Heart right ventricle (tissue), 16 donors: ENCODE results near the gene FUBP3. TPM values are rescaled to one million over a fixed set of nuclear protein-coding genes. Genes with fewer than 3 reads are reported as not detected.
A peak's percentile ranks its signal among the peaks of the same experiment; 100 is the strongest.
"Not testable (repeated sequence)": the region's sequence is repeated elsewhere in the genome, so short reads cannot be mapped to it uniquely, and the experiment has no call there.

Experiments used
- ATAC-seq, 8 donors: fragments of 200-7000 bp; cut with Tn5 transposase; one replicate each; pipeline ENCODE4 v1.9.1; 2020; ENCODE audit warnings: mild to moderate bottlenecking in 8 of 8, moderate library complexity in 8 of 8, moderate number of reproducible peaks in 1 of 8
- DNase-seq, 2 donors: peaks; one replicate each; pipeline ENCODE4 v3.0.0-alpha.2; 2020
- H3K27ac ChIP-seq, 10 donors: fragments of 200-600 bp; sonication (generic) in 2 of 10; one replicate each; pipeline versions ENCODE4 v1.5.0 to v1.8.0; 2020 to 2022; ENCODE audit warnings: mild to moderate bottlenecking in 3 of 10
- H3K27me3 ChIP-seq, 7 donors: fragments of 200-600 bp; one replicate each; pipeline ENCODE4 v1.8.0; 2021 to 2022; ENCODE audit warnings: mild to moderate bottlenecking in 2 of 7
- H3K36me3 ChIP-seq, 9 donors: fragments of 200-600 bp; sonication (generic) in 1 of 9; one replicate each; pipeline versions ENCODE4 v1.5.0 to v1.8.0; 2020 to 2022; ENCODE audit warnings: mild to moderate bottlenecking in 2 of 9
- H3K4me1 ChIP-seq, 9 donors: fragments of 200-600 bp; sonication (generic) in 1 of 9; one replicate each; pipeline versions ENCODE4 v1.5.0 to v1.8.0; 2020 to 2022; ENCODE audit warnings: mild to moderate bottlenecking in 4 of 9
- H3K4me3 ChIP-seq, 10 donors: fragments of 200-600 bp; sonication (generic) in 2 of 10; one replicate each; pipeline versions ENCODE4 v1.5.0 to v1.8.0; 2020 to 2022; ENCODE audit warnings: mild to moderate bottlenecking in 7 of 10, moderate library complexity in 2 of 10
- H3K9me3 ChIP-seq, 11 donors: fragments of 200-600 bp in 10 of 11; sonication (generic) in 2 of 11; one replicate each; pipeline versions ENCODE4 v1.5.0 to v1.8.0; 2013 to 2022; ENCODE audit warnings: mild to moderate bottlenecking in 2 of 11, control low read depth in 1 of 11, moderate library complexity in 1 of 11
- CTCF ChIP-seq, 9 donors: fragments of 200-600 bp; sonication (generic) in 2 of 9; IDR thresholded peaks; one replicate each; pipeline versions ENCODE4 v1.5.0 to v1.8.0; 2021 to 2022; ENCODE audit warnings: antibody characterized with exemption in 9 of 9, mild to moderate bottlenecking in 5 of 9, moderate library complexity in 1 of 9
- WGBS, 2 donors: extraction: QIAGEN DNeasy Blood & Tissue Kit; methylation state at CpG; one replicate each; pipeline ENCODE4 v1.1.7; 2013; ENCODE audit warnings: inconsistent platforms in 1 of 2; 5-methylcytosine and 5-hydroxymethylcytosine counted together
- intact Hi-C, 10 donors: fragments of 100-400 bp; cut with DNase I; formaldehyde crosslinking; loops; one replicate each; pipeline versions ENCODE4 v1.11.1 to v1.14.2; 2022
- polyA plus RNA-seq, 2 donors: library from polyadenylated mRNA; stranded (reverse); fragments of 200-250 nt; gene quantifications; one replicate each; pipeline ENCODE4 v1.2.3, GENCODE V29; 2013
- total RNA-seq, 10 donors: library from RNA; stranded (reverse); fragmentation: NEBNext Ultra II Directional in 3 of 10; extraction: Animal tissue kit (Norgen Biotek cat#: 25700) in 3 of 10; gene quantifications; one replicate each; pipeline versions ENCODE4 v1.2.1 to v1.2.4, GENCODE V29; 2021 to 2023
- donor health status: Arrhythmogenic right ventricular cardiomyopathy.
- donor health status: ischemic (EF 13 %, LVEDD 7.1; RV severe dilation, severe dysfunction).
- donor health status: healthy with polysubstance abuse.
- donor health status: DM: no; HTN: yes; CAD: no.
- donor health status: DM: no; HTN: no; CAD: no.
- donor health status: ischemic (EF 25% LVEDD 6.9; RV normal size, moderate dysfunction).
- donor health status: ischemic (EF 25% LVEDD 5.7; RV mildly dilated, moderate dysfunction).
- donor health status: healthy.
- donor health status: DM: yes; HTN: yes; CAD: no.
- donor health status: Ischemic cardiomyopathy.
- donor health status: ischemic (EF 35%, LVEDD 5.7; RV mildly dilated, moderate dysfunction).
- donor health status: nonischemic (EF 11% LVEDD 7.7; RV severe dilation, severe dysfunction).
- donor health status: DM: yes; HTN: yes; CAD: no.
- donor health status: PGD.
- donor health status: ischemic (EF 29% LVEDD 5.4; RV normal size, mild dysfunction).
- donor health status: nonischemic (EF 23%, LVEDD 6.1; RV moderate dilation, normal function).

Gene FUBP3
- total and polyA plus RNA-seq, 12 donors, result 16.8 to 40.3 (median 26.9) TPM

GRCh38 chr9:130681769-130682420, 102.5 kb downstream of the FUBP3 start:
- ATAC-seq (peak in 7 of 8 donors; percentile 8 to 25 (median 21)), DNase-seq (no peak)
- H3K27ac ChIP-seq, result no peak overlapping the region
- intact Hi-C loops, result loop anchor here in 8 of 10 donors (1.0 to 5.0 kb wide), 5 partner anchors 55 to 575 kb away; partner anchors contain the start of gene FUBP3 (in 1 of the 8)
- H3K4me1 ChIP-seq, result peaks cover 0 to 18% (median 14%) of the 10 kb centered on the region in 9 donors
- H3K9me3 ChIP-seq, result peaks cover 0 to 8% (median 0%) of the 10 kb centered on the region in 11 donors
- H3K27me3 ChIP-seq, result peaks cover 0 to 31% (median 18%) of the 10 kb centered on the region in 7 donors
- H3K4me3 ChIP-seq, result peak overlapping the region; percentile 14 to 75 (median 56)
- H3K36me3 ChIP-seq, result no peaks in the 10 kb centered on the region
- 1 to 2% methylated on average over 38 to 45 of the region's 45 CpGs for WGBS, 2 donors
- no peak for TF ChIP-seq CTCF (IDR thresholded peaks at IDR 0.05)

GRCh38 chr9:130682421-130683121, 103.2 kb downstream of the FUBP3 start:
- DNase-seq (peak; percentile 74 to 81), ATAC-seq (peak; percentile 72 to 87 (median 83))
- peak overlapping the region in 9 of 10 donors; percentile 50 to 75 (median 57) for H3K4me3 ChIP-seq
- peaks cover 0 to 8% (median 0%) of the 10 kb centered on the region in 11 donors for H3K9me3 ChIP-seq
- peak; percentile 69 to 93 (median 87) for TF ChIP-seq CTCF (IDR thresholded peaks at IDR 0.05)
- peaks cover 0 to 18% (median 14%) of the 10 kb centered on the region in 9 donors for H3K4me1 ChIP-seq
- no peak overlapping the region for H3K27ac ChIP-seq
- peaks cover 0 to 31% (median 18%) of the 10 kb centered on the region in 7 donors for H3K27me3 ChIP-seq
- H3K36me3 ChIP-seq, result no peaks in the 10 kb centered on the region
- intact Hi-C loops, result loop anchor here in 9 of 10 donors (1.0 to 5.0 kb wide), 5 partner anchors 55 to 575 kb away; partner anchors contain the start of gene FUBP3 (in 1 of the 9)
- 4 to 5% methylated on average over 22 of the region's 22 CpGs for WGBS, 2 donors

- intact Hi-C loops, result no loop called here
- H3K9me3 ChIP-seq, result peaks cover 0 to 8% (median 0%) of the 10 kb centered on the region in 11 donors
Observed at GRCh38 chr9:130685104-130685503, 105.7 kb downstream of the FUBP3 start.

GRCh38 chr9:130685945-130686344, 106.6 kb downstream of the FUBP3 start:
- ATAC-seq, intact Hi-C loops, H3K9me3 ChIP-seq, DNase-seq, H3K4me3 ChIP-seq, H3K27ac ChIP-seq, H3K36me3 ChIP-seq: not testable (repeated sequence)
- H3K27me3 ChIP-seq, result peaks cover 0 to 11% (median 3%) of the 10 kb centered on the region in 7 donors
- 93 to 94% methylated on average over 11 of the region's 11 CpGs for WGBS, 2 donors
- H3K4me1 ChIP-seq, result peaks cover 0 to 16% (median 12%) of the 10 kb centered on the region in 9 donors

More at GRCh38 chr9:130685104-130685503, 105.7 kb downstream of the FUBP3 start:
- no peak overlapping the region for H3K27ac ChIP-seq
- no peak for DNase-seq
- peaks cover 0 to 18% (median 14%) of the 10 kb centered on the region in 9 donors for H3K4me1 ChIP-seq
- ATAC-seq, result no peak
- TF ChIP-seq CTCF (IDR thresholded peaks at IDR 0.05), result no peak
- H3K36me3 ChIP-seq, result no peaks in the 10 kb centered on the region
- H3K27me3 ChIP-seq, result peaks cover 0 to 18% (median 9%) of the 10 kb centered on the region in 7 donors
- no peak overlapping the region for H3K4me3 ChIP-seq
